Colonic mucosa (tissue), 4 donors: Measurements from ENCODE around the gene CALHM4. TPM values are rescaled to one million over a fixed set of nuclear protein-coding genes. Genes with fewer than 3 reads are reported as not detected.

ENCODE experiments used
- DNase-seq: peaks from one replicate; pipeline ENCODE4 v3.0.0-alpha.2; 2020
- H3K27ac ChIP-seq: fragments of 200-600 bp; one replicate; pipeline ENCODE4 v1.8.0; 2021
- H3K27me3 ChIP-seq: fragments of 200-600 bp; one replicate; pipeline ENCODE4 v1.8.0; 2021
- H3K36me3 ChIP-seq: fragments of 200-600 bp; one replicate; pipeline ENCODE4 v1.8.0; 2021
- H3K4me1 ChIP-seq: fragments of 200-600 bp; one replicate; pipeline ENCODE4 v1.8.0; 2021; ENCODE audit warnings: mild to moderate bottlenecking
- H3K4me3 ChIP-seq: fragments of 200-600 bp; one replicate; pipeline ENCODE4 v1.8.0; 2021
- H3K9ac ChIP-seq, 2 donors: one replicate each; pipeline ENCODE4 v1.7.0; 2013; ENCODE audit warnings: control low read depth in 2 of 2, low read depth in 2 of 2, low read length in 2 of 2
- H3K9me3 ChIP-seq: fragments of 200-600 bp; one replicate; pipeline ENCODE4 v1.8.0; 2021
- CTCF ChIP-seq: fragments of 200-600 bp; IDR thresholded peaks from one replicate; pipeline ENCODE4 v1.8.0; 2022; ENCODE audit warnings: antibody characterized with exemption, mild to moderate bottlenecking
- intact Hi-C: fragments of 100-400 bp; cut with DNase I; formaldehyde crosslinking; loops from one replicate; pipeline ENCODE4 v1.14.1; 2022
- total RNA-seq, 2 donors: library from RNA; stranded (reverse); fragmentation: NEBNext Ultra II Directional in 1 of 2; extraction: Animal tissue kit (Norgen Biotek cat#: 25700) in 1 of 2; gene quantifications; one replicate each; pipeline ENCODE4 v1.2.1, GENCODE V29; 2021
- donor health status: healthy.
- donor health status: DM: no; HTN: no; CAD: no.
- donor health status: DM: no; HTN: no; CAD: no.

The CALHM4 gene
- total RNA-seq, 2 donors from 2014 or later: not detected

GRCh38 chr6:116522896-116523295 is 30.7 kb upstream of the CALHM4 start:
- intact Hi-C loops: no loop called here
- no peak for TF ChIP-seq CTCF

GRCh38 chr6:116524236-116524635 is 29.3 kb upstream of the CALHM4 start:
- no peak overlapping the region for H3K9ac ChIP-seq
- intact Hi-C loops: no loop called here
- H3K27ac ChIP-seq: no peak overlapping the region
- no peaks in the 10 kb centered on the region for H3K4me1 ChIP-seq
- TF ChIP-seq CTCF: no peak
- H3K36me3 ChIP-seq: no peaks in the 10 kb centered on the region
- H3K27me3 ChIP-seq: no peaks in the 10 kb centered on the region
- H3K4me3 ChIP-seq: no peak overlapping the region
- no peaks in the 10 kb centered on the region for H3K9me3 ChIP-seq
- DNase-seq: no peak

More at GRCh38 chr6:116522896-116523295, 30.7 kb upstream of the CALHM4 start:
- Histone ChIP-seq H3K27ac (no peak overlapping the region), H3K4me1 (no peaks in the 10 kb centered on the region), H3K4me3 (no peak overlapping the region), H3K9me3 (no peaks in the 10 kb centered on the region), H3K36me3 (no peaks in the 10 kb centered on the region), H3K27me3 (no peaks in the 10 kb centered on the region), H3K9ac (no peak overlapping the region)
- DNase-seq: no peak

GRCh38 chr6:116528133-116528532 is 25.4 kb upstream of the CALHM4 start:
- H3K36me3 ChIP-seq: no peaks in the 10 kb centered on the region
- H3K27me3 ChIP-seq: no peaks in the 10 kb centered on the region
- DNase-seq: no peak
- no peak for TF ChIP-seq CTCF
- intact Hi-C loops: no loop called here
- H3K9ac ChIP-seq: no peak overlapping the region
- H3K4me1 ChIP-seq: no peaks in the 10 kb centered on the region
- no peaks in the 10 kb centered on the region for H3K9me3 ChIP-seq
- no peak overlapping the region for H3K4me3 ChIP-seq
- no peak overlapping the region for H3K27ac ChIP-seq

GRCh38 chr6:116528780-116529179 is 24.8 kb upstream of the CALHM4 start:
- intact Hi-C loops: no loop called here
- no peaks in the 10 kb centered on the region for H3K27me3 ChIP-seq
- TF ChIP-seq CTCF: no peak
- H3K36me3 ChIP-seq: no peaks in the 10 kb centered on the region
- no peak for DNase-seq
- H3K4me3 ChIP-seq: no peak overlapping the region
- H3K9me3 ChIP-seq: no peaks in the 10 kb centered on the region
- H3K4me1 ChIP-seq: no peaks in the 10 kb centered on the region
- H3K27ac ChIP-seq: no peak overlapping the region
- H3K9ac ChIP-seq: no peak overlapping the region

- TF ChIP-seq CTCF: no peak
Measured at GRCh38 chr6:116529466-116530290, 23.9 kb upstream of the CALHM4 start.

More at GRCh38 chr6:116529466-116530290, 23.9 kb upstream of the CALHM4 start:
- Histone ChIP-seq H3K27me3 (no peaks in the 10 kb centered on the region), H3K4me3 (no peak overlapping the region), H3K9me3 (no peaks in the 10 kb centered on the region), H3K9ac (no peak overlapping the region), H3K27ac (no peak overlapping the region), H3K36me3 (no peaks in the 10 kb centered on the region), H3K4me1 (no peaks in the 10 kb centered on the region)
- intact Hi-C loops: loop anchor here (5.0 kb wide), 2 partner anchors 242 to 262 kb away; no protein-coding TSS in a partner anchor
- DNase-seq: no peak
